ENCODE measurements around the gene CPNE2. TPM values are rescaled to one million over a fixed set of nuclear protein-coding genes. Genes with fewer than 3 reads are reported as not detected.

The CPNE2 gene
- polyA plus RNA-seq, 4 donors, result 3.1 to 22.9 (median 11.5) TPM

DNA sequence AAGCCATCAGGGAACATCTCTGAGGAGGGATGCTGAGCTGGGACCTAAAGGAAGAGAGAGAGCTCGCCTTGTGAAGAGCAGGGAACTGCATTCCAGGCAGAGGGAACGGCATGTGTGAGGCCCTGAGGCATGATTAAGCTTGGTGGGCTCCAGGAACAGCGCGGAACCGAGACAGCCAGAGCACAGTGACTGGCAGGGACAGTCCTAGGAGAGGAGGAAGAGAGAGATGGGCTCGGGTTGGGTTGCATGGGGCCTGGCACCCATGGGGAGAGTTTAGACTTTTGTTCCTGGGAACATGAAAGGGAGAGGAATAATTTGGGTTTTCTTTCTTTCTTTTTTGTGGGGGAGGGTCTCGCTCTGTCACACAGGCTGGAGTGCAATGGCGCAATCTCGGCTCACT, 39.2 kb upstream of the CPNE2 start:
- FAIRE-seq, result no peak
- Histone ChIP-seq H3K27ac (ENCODE audit: low read depth in 1 of 3, low read length in 2 of 3) (no peak overlapping the region), H3K4me3 (ENCODE audit: low read depth in 1 of 3, low read length in 3 of 3) (no peak overlapping the region), H3K4me1 (ENCODE audit: control insufficient read depth in 3 of 3, insufficient read depth in 2 of 3, low read depth in 1 of 3, low read length in 2 of 3) (no peaks in the 10 kb centered on the region), H3K27me3 (ENCODE audit: control insufficient read depth in 3 of 3, insufficient read depth in 3 of 3, low read length in 3 of 3) (no peaks in the 10 kb centered on the region), H3K9me3 (ENCODE audit: control insufficient read depth in 2 of 2, insufficient read depth in 1 of 2, low read depth in 1 of 2, low read length in 1 of 2) (no peaks in the 10 kb centered on the region), H3K36me3 (ENCODE audit: control insufficient read depth in 3 of 3, insufficient read depth in 2 of 3, low read depth in 1 of 3, low read length in 3 of 3) (peaks cover 5 to 22% (median 16%) of the 10 kb centered on the region in 3 donors)
- DNase-seq, result no peak
- 90 to 97% (median 95%) methylated on average over 9 of the region's 9 CpGs for WGBS, 3 donors

- H3K4me1 ChIP-seq (ENCODE audit: control insufficient read depth in 3 of 3, insufficient read depth in 2 of 3, low read depth in 1 of 3, low read length in 2 of 3), result no peaks in the 10 kb centered on the region
- H3K4me3 ChIP-seq (ENCODE audit: low read depth in 1 of 3, low read length in 3 of 3), result no peak overlapping the region
- WGBS, 3 donors, result 78 to 82% (median 82%) methylated on average over 5 of the region's 5 CpGs
- no peak for DNase-seq
- no peaks in the 10 kb centered on the region for H3K27me3 ChIP-seq (ENCODE audit: control insufficient read depth in 3 of 3, insufficient read depth in 3 of 3, low read length in 3 of 3)
- peaks cover 9 to 19% (median 16%) of the 10 kb centered on the region in 3 donors for H3K36me3 ChIP-seq (ENCODE audit: control insufficient read depth in 3 of 3, insufficient read depth in 2 of 3, low read depth in 1 of 3, low read length in 3 of 3)
- FAIRE-seq, result no peak
- no peak overlapping the region for H3K27ac ChIP-seq (ENCODE audit: low read depth in 1 of 3, low read length in 2 of 3)
- H3K9me3 ChIP-seq (ENCODE audit: control insufficient read depth in 2 of 2, insufficient read depth in 1 of 2, low read depth in 1 of 2, low read length in 1 of 2), result no peaks in the 10 kb centered on the region
Observed at GRCh38 chr16:57054338-57054737, 38.0 kb upstream of the CPNE2 start.

GRCh38 chr16:57054771-57055170, 37.6 kb upstream of the CPNE2 start:
- DNase-seq (no peak), FAIRE-seq (no peak)
- 78 to 93% (median 87%) methylated on average over 7 of the region's 7 CpGs for WGBS, 3 donors
- Histone ChIP-seq H3K36me3 (ENCODE audit: control insufficient read depth in 3 of 3, insufficient read depth in 2 of 3, low read depth in 1 of 3, low read length in 3 of 3) (peaks cover 9 to 19% (median 16%) of the 10 kb centered on the region in 3 donors), H3K27me3 (ENCODE audit: control insufficient read depth in 3 of 3, insufficient read depth in 3 of 3, low read length in 3 of 3) (no peaks in the 10 kb centered on the region), H3K4me1 (ENCODE audit: control insufficient read depth in 3 of 3, insufficient read depth in 2 of 3, low read depth in 1 of 3, low read length in 2 of 3) (no peaks in the 10 kb centered on the region), H3K9me3 (ENCODE audit: control insufficient read depth in 2 of 2, insufficient read depth in 1 of 2, low read depth in 1 of 2, low read length in 1 of 2) (no peaks in the 10 kb centered on the region), H3K4me3 (ENCODE audit: low read depth in 1 of 3, low read length in 3 of 3) (no peak overlapping the region), H3K27ac (ENCODE audit: low read depth in 1 of 3, low read length in 2 of 3) (no peak overlapping the region)

DNA sequence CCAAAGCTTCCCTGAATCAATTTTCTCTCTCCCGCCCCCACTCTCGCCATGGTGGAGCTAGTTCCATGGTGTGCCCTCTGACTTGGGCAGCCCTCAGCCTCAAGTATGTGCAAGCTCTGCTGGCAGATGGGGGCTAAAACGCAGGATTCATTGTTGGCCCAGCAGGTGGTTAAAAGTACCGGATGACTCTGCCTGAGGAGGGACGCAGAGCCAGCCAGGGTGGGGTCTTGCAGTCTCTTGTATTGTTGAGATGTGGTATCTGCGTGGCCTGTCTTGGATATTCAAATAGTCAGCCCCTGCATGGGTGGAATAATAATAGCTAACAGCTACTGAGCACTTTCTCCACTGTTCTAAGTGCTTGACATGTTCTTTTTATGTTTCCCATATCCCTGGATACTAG, 36.7 kb upstream of the CPNE2 start:
- H3K9me3 ChIP-seq (ENCODE audit: control insufficient read depth in 2 of 2, insufficient read depth in 1 of 2, low read depth in 1 of 2, low read length in 1 of 2), result no peaks in the 10 kb centered on the region
- peaks cover 9 to 20% (median 19%) of the 10 kb centered on the region in 3 donors for H3K36me3 ChIP-seq (ENCODE audit: control insufficient read depth in 3 of 3, insufficient read depth in 2 of 3, low read depth in 1 of 3, low read length in 3 of 3)
- H3K27me3 ChIP-seq (ENCODE audit: control insufficient read depth in 3 of 3, insufficient read depth in 3 of 3, low read length in 3 of 3), result no peaks in the 10 kb centered on the region
- FAIRE-seq, result no peak
- no peaks in the 10 kb centered on the region for H3K4me1 ChIP-seq (ENCODE audit: control insufficient read depth in 3 of 3, insufficient read depth in 2 of 3, low read depth in 1 of 3, low read length in 2 of 3)
- no peak overlapping the region for H3K27ac ChIP-seq (ENCODE audit: low read depth in 1 of 3, low read length in 2 of 3)
- no peak overlapping the region for H3K4me3 ChIP-seq (ENCODE audit: low read depth in 1 of 3, low read length in 3 of 3)
- 90 to 97% (median 92%) methylated on average over 6 of the region's 6 CpGs for WGBS, 3 donors
- DNase-seq, result no peak

- H3K27ac ChIP-seq (ENCODE audit: low read depth in 1 of 3, low read length in 2 of 3), result no peak overlapping the region
- 84 to 90% (median 84%) methylated on average over 9 of the region's 9 CpGs for WGBS, 3 donors
- no peaks in the 10 kb centered on the region for H3K4me1 ChIP-seq (ENCODE audit: control insufficient read depth in 3 of 3, insufficient read depth in 2 of 3, low read depth in 1 of 3, low read length in 2 of 3)
Observed at GRCh38 chr16:57058291-57058861, 34.0 kb upstream of the CPNE2 start.

GRCh38 chr16:57060323-57061083, 31.9 kb upstream of the CPNE2 start:
- 81 to 89% (median 87%) methylated on average over 9 of the region's 9 CpGs for WGBS, 3 donors
- H3K36me3 ChIP-seq (ENCODE audit: control insufficient read depth in 3 of 3, insufficient read depth in 2 of 3, low read depth in 1 of 3, low read length in 3 of 3), result peaks cover 5 to 11% (median 7%) of the 10 kb centered on the region in 3 donors
- no peaks in the 10 kb centered on the region for H3K9me3 ChIP-seq (ENCODE audit: control insufficient read depth in 2 of 2, insufficient read depth in 1 of 2, low read depth in 1 of 2, low read length in 1 of 2)
- no peaks in the 10 kb centered on the region for H3K4me1 ChIP-seq (ENCODE audit: control insufficient read depth in 3 of 3, insufficient read depth in 2 of 3, low read depth in 1 of 3, low read length in 2 of 3)
- peak overlapping the region in 1 of 3 donors; percentile 57 for H3K27ac ChIP-seq (ENCODE audit: low read depth in 1 of 3, low read length in 2 of 3)
- no peaks in the 10 kb centered on the region for H3K27me3 ChIP-seq (ENCODE audit: control insufficient read depth in 3 of 3, insufficient read depth in 3 of 3, low read length in 3 of 3)
- FAIRE-seq, result no peak
- DNase-seq, result no peak
- no peak overlapping the region for H3K4me3 ChIP-seq (ENCODE audit: low read depth in 1 of 3, low read length in 3 of 3)

More at GRCh38 chr16:57058291-57058861, 34.0 kb upstream of the CPNE2 start:
- H3K9me3 ChIP-seq (ENCODE audit: control insufficient read depth in 2 of 2, insufficient read depth in 1 of 2, low read depth in 1 of 2, low read length in 1 of 2), result no peaks in the 10 kb centered on the region
- FAIRE-seq, result no peak
- no peaks in the 10 kb centered on the region for H3K27me3 ChIP-seq (ENCODE audit: control insufficient read depth in 3 of 3, insufficient read depth in 3 of 3, low read length in 3 of 3)
- H3K4me3 ChIP-seq (ENCODE audit: low read depth in 1 of 3, low read length in 3 of 3), result no peak overlapping the region
- no peak for DNase-seq
- H3K36me3 ChIP-seq (ENCODE audit: control insufficient read depth in 3 of 3, insufficient read depth in 2 of 3, low read depth in 1 of 3, low read length in 3 of 3), result peaks cover 9 to 17% (median 13%) of the 10 kb centered on the region in 3 donors

DNA sequence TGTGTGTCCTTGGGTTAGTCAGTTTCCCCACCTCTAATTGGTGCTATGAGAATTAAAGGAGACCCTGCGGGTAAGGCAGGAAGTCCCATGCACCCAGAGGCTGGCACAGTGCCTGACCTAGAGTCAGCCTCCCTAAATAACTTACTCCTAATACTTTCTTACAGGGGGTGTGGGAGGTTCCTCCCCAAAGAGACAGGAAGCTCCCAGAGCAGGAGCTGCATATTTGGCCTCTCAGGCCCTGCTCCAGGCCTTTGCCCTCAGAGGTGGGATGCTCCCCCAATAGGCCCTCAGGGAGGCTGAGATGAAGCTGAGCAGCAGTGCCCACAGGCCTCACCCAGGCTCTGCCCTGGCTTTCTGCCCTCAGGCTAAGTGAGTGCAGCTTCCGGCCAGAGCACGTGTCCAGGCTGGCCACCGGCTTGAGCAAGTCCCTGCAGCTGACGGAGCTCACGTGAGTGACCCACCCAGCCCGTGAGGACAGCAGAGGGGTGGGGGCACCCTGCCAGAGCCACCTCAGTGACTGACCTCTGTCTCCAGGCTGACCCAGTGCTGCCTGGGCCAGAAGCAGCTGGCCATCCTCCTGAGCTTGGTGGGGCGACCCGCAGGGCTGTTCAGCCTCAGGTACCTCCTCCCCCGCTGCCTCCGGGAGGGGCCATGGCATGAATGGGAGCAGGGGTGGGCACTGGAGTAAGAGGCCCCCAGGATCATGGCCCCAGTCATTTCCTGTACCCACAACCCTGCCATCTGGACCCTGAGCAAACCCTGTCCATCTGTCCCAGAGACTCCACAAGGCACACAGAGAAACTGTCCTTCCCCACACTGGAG, 31.1 kb upstream of the CPNE2 start:
- no peak overlapping the region for H3K4me3 ChIP-seq (ENCODE audit: low read depth in 1 of 3, low read length in 3 of 3)
- FAIRE-seq (no peak), DNase-seq (no peak)
- no peaks in the 10 kb centered on the region for H3K27me3 ChIP-seq (ENCODE audit: control insufficient read depth in 3 of 3, insufficient read depth in 3 of 3, low read length in 3 of 3)
- peak overlapping the region in 1 of 3 donors; percentile 57 for H3K27ac ChIP-seq (ENCODE audit: low read depth in 1 of 3, low read length in 2 of 3)
- peaks cover 4 to 8% (median 4%) of the 10 kb centered on the region in 3 donors for H3K36me3 ChIP-seq (ENCODE audit: control insufficient read depth in 3 of 3, insufficient read depth in 2 of 3, low read depth in 1 of 3, low read length in 3 of 3)
- WGBS, 3 donors, result 73 to 94% (median 82%) methylated on average over 11 of the region's 11 CpGs
- no peaks in the 10 kb centered on the region for H3K4me1 ChIP-seq (ENCODE audit: control insufficient read depth in 3 of 3, insufficient read depth in 2 of 3, low read depth in 1 of 3, low read length in 2 of 3)
- H3K9me3 ChIP-seq (ENCODE audit: control insufficient read depth in 2 of 2, insufficient read depth in 1 of 2, low read depth in 1 of 2, low read length in 1 of 2), result no peaks in the 10 kb centered on the region

GRCh38 chr16:57062329-57062728, 30.1 kb upstream of the CPNE2 start:
- peaks cover 2 to 10% (median 4%) of the 10 kb centered on the region in 3 donors for H3K36me3 ChIP-seq (ENCODE audit: control insufficient read depth in 3 of 3, insufficient read depth in 2 of 3, low read depth in 1 of 3, low read length in 3 of 3)
- DNase-seq (no peak), FAIRE-seq (no peak)
- WGBS, 3 donors, result 71 to 84% (median 81%) methylated on average over 8 of the region's 8 CpGs
- no peaks in the 10 kb centered on the region for H3K9me3 ChIP-seq (ENCODE audit: control insufficient read depth in 2 of 2, insufficient read depth in 1 of 2, low read depth in 1 of 2, low read length in 1 of 2)
- no peaks in the 10 kb centered on the region for H3K4me1 ChIP-seq (ENCODE audit: control insufficient read depth in 3 of 3, insufficient read depth in 2 of 3, low read depth in 1 of 3, low read length in 2 of 3)
- peaks cover 0 to 2% (median 0%) of the 10 kb centered on the region in 3 donors for H3K27me3 ChIP-seq (ENCODE audit: control insufficient read depth in 3 of 3, insufficient read depth in 3 of 3, low read length in 3 of 3)
- H3K27ac ChIP-seq (ENCODE audit: low read depth in 1 of 3, low read length in 2 of 3), result peak overlapping the region in 1 of 3 donors; percentile 52
- no peak overlapping the region for H3K4me3 ChIP-seq (ENCODE audit: low read depth in 1 of 3, low read length in 3 of 3)
